PFSK-1 (cell line): ENCODE measurements around the gene PHLPP2.

Source experiments
- FOXP2 ChIP-seq: optimal IDR thresholded peaks from 2 replicates; pipeline ENCODE3; 2011; ENCODE audit warnings: borderline replicate concordance, control low read depth, inconsistent platforms; ENCODE audit not compliant: insufficient read depth; ENCODE audit errors: extremely low read length, extremely low read depth
- POLR2AphosphoS5 ChIP-seq: IDR thresholded peaks from 2 replicates; pipeline ENCODE4 v1.6.1; 2012; ENCODE audit warnings: low read depth, mild to moderate bottlenecking, control low read depth, low read length, moderate library complexity
- SIN3A ChIP-seq: IDR thresholded peaks from 2 replicates; pipeline ENCODE4 v1.6.1; 2012; ENCODE audit warnings: mild to moderate bottlenecking, low read length, moderate library complexity, borderline replicate concordance; ENCODE audit not compliant: insufficient read depth
- TAF1 ChIP-seq: IDR thresholded peaks from 2 replicates; pipeline ENCODE4 v1.6.1; 2012; ENCODE audit warnings: low read length, control low read depth, borderline replicate concordance; ENCODE audit not compliant: insufficient read depth
- TF ChIP-seq, protein P1 (sequence below), 2 experiments: IDR thresholded peaks; 2 replicates each; pipeline versions ENCODE4 v1.6.1 to v1.8.0; 2011 to 2012; ENCODE audit warnings: low read depth in 2 of 2, low read length in 2 of 2, control low read depth in 1 of 2, inconsistent platforms in 1 of 2, mild to moderate bottlenecking in 1 of 2, moderate library complexity in 1 of 2; ENCODE audit not compliant: insufficient read depth in 1 of 2

PHLPP2 gene

DNA sequence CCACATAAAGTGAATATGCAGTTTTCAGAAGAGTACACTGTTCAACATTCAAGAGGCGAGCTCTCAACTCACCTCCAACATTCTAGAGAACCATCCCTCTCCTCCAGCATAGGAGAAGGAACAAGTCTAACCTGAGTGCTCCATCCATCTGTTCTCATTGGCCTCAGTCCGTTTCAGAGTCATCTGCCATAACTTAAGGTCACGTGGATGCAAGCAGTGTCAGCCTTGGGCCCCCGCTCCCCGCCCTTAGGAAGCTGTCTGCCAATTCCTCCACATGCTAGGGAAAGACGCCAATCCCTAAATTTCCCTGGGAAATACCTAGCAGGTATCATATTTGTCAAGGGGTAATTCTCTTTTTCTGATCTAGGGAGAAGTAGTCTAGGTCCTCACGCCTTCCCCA is 77.1 kb downstream of the PHLPP2 start:
- TF ChIP-seq TAF1 (no peak), SIN3A (no peak), FOXP2 (no peak), POLR2AphosphoS5 (no peak)
- TF ChIP-seq, protein P1, sequence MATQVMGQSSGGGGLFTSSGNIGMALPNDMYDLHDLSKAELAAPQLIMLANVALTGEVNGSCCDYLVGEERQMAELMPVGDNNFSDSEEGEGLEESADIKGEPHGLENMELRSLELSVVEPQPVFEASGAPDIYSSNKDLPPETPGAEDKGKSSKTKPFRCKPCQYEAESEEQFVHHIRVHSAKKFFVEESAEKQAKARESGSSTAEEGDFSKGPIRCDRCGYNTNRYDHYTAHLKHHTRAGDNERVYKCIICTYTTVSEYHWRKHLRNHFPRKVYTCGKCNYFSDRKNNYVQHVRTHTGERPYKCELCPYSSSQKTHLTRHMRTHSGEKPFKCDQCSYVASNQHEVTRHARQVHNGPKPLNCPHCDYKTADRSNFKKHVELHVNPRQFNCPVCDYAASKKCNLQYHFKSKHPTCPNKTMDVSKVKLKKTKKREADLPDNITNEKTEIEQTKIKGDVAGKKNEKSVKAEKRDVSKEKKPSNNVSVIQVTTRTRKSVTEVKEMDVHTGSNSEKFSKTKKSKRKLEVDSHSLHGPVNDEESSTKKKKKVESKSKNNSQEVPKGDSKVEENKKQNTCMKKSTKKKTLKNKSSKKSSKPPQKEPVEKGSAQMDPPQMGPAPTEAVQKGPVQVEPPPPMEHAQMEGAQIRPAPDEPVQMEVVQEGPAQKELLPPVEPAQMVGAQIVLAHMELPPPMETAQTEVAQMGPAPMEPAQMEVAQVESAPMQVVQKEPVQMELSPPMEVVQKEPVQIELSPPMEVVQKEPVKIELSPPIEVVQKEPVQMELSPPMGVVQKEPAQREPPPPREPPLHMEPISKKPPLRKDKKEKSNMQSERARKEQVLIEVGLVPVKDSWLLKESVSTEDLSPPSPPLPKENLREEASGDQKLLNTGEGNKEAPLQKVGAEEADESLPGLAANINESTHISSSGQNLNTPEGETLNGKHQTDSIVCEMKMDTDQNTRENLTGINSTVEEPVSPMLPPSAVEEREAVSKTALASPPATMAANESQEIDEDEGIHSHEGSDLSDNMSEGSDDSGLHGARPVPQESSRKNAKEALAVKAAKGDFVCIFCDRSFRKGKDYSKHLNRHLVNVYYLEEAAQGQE (IDR thresholded peaks at IDR 0.05; ENCODE audit: insufficient read depth in 1 of 2, low read depth in 2 of 2, low read length in 2 of 2): no peak

DNA sequence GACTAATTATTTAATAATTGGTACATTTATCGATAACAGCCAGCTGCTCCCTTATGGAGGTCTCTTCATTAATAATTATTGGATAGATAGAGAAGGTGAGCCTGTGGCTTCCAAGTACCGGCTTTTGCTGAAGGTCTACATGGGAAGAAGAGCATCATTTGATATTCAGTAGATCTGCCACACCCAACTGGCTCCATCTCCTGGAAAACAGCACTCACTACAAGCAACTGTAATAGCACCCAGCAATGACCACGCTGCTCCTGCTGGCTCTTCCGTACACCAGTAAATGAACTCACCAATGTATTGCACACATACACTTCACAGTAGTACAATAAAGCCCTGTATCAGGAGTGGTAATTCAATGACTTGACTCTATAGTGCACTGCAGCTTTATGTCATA is 79.1 kb downstream of the PHLPP2 start:
- TF ChIP-seq, protein P1 (IDR thresholded peaks at IDR 0.05; ENCODE audit: insufficient read depth in 1 of 2, low read depth in 2 of 2, low read length in 2 of 2): no peak
- TF ChIP-seq SIN3A (no peak), POLR2AphosphoS5 (no peak), TAF1 (no peak), FOXP2 (no peak)

DNA sequence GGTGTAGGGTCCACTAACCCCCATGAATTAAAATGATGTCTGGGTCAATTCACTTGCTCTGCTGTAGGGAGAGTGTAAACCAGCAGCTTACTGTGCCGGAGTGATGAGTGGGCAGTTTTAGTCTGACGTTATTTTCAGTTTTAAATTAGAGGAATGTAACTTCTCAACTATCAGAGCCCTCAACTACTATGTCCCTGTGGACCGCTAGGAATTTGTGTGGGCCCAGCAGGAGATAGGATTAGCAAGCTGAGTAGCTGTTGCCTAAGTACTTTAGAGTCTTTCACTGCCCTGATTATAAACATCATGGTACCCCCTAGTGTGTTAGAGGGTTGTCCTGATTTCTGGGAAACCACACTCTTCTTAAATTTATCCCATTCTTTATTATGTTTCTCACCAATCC is 87.1 kb downstream of the PHLPP2 start:
- no peak for TF ChIP-seq SIN3A
- no peak for TF ChIP-seq POLR2AphosphoS5
- no peak for TF ChIP-seq TAF1
- TF ChIP-seq FOXP2: no peak
- TF ChIP-seq, protein P1 (IDR thresholded peaks at IDR 0.05; ENCODE audit: insufficient read depth in 1 of 2, low read depth in 2 of 2, low read length in 2 of 2): no peak

DNA sequence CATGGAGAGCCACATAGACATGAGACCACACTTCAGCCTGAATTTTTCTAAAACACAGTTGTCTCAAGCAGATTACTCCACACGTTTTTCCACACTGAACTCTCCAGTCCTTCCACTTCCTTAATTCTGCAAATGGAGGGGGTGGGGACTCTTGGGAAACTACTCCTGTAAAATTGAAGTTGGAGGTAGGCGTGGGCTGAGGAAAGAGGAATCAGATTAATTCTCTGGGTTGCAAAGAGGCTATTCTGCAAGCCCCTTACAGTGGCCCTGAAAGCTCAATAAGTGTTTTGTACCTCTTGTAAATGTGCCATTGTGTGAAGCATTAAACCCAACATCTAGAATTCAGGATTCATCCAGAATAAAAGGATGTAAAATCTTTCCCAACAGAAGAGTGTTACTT is 88.9 kb downstream of the PHLPP2 start:
- no peak for TF ChIP-seq FOXP2

DNA sequence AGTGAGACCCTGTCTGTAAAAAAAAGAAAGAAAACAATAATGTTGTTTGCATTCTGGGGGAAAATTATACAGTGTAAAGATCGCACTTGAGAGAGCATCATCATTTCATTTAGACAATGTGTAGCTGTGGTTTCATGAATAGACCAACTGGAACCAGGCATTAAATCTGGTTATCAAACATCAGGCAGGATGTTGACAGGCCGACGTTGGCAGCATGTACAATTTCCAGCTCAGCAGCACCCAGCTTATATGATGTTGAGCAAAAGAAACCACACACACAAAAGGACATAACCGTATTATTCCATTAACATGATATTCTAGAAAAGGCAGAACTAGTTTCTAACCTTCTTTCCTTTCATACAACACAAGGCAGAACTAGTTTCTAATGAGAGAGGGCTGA is 92.7 kb downstream of the PHLPP2 start:
- TF ChIP-seq TAF1 (no peak), SIN3A (no peak)

DNA sequence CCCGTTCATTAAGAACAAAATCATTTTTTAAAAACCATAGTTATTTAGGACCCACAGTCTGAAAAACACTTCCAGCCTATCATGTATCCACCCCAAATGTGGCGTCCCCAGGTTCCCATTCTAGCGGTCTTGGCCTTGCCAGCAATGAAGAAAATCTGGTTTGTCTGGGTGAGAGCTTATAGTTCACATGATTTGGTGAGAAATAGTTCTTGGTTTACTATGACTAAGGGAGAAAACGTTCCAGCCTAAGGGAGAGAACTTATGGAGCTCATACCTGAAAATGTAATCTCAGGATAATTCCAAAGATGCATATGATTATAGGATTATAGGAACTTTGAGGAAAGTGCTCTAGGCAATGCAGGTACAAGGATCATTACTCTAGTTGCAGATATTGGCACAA is 93.7 kb downstream of the PHLPP2 start:
- TF ChIP-seq TAF1 (no peak), FOXP2 (no peak), SIN3A (no peak), POLR2AphosphoS5 (no peak)
- TF ChIP-seq, protein P1 (IDR thresholded peaks at IDR 0.05; ENCODE audit: insufficient read depth in 1 of 2, low read depth in 2 of 2, low read length in 2 of 2): no peak
